OCI-LY3 (cell line): ENCODE measurements around the gene PACRG.

Experiments used
- H2AFZ ChIP-seq: fragments of 200-600, 300-600 bp; shearing (Covaris generic); 2 replicates; pipeline ENCODE4 v1.6.0; 2014; ENCODE audit warnings: antibody characterized with exemption, low read depth, low read length
- H3K27ac ChIP-seq: fragments of 200-600, 300-600 bp; sonication (generic); 2 replicates; pipeline ENCODE4 v1.5.1; 2014; ENCODE audit warnings: mild to moderate bottlenecking, low read length, moderate library complexity, mixed read lengths
- H3K27me3 ChIP-seq: fragments of 200-600, 300-600 bp; sonication (generic); 2 replicates; pipeline ENCODE4 v1.6.1; 2014; ENCODE audit warnings: low read depth, low read length, mixed read lengths
- H3K36me3 ChIP-seq: fragments of 200-600, 300-600 bp; sonication (generic); replicated peaks from 2 replicates; pipeline ENCODE3; 2014; ENCODE audit warnings: low read depth, low read length, mixed read lengths
- H3K4me1 ChIP-seq: fragments of 300-600, 200-600 bp; sonication (generic); 2 replicates; pipeline ENCODE4 v1.6.1; 2014; ENCODE audit warnings: low read length, mixed read lengths
- H3K4me2 ChIP-seq: fragments of 200-600, 300-600 bp; sonication (generic); 2 replicates; pipeline ENCODE4 v1.6.1; 2014; ENCODE audit warnings: low read length, mixed read lengths
- H3K4me3 ChIP-seq: fragments of 300-600, 200-600 bp; sonication (generic); 2 replicates; pipeline ENCODE4 v1.5.1; 2014; ENCODE audit warnings: antibody characterized with exemption, mild to moderate bottlenecking, low read length, moderate library complexity
- H3K79me2 ChIP-seq: fragments of 300-600, 200-600 bp; shearing (Covaris generic); 2 replicates; pipeline ENCODE4 v1.6.1; 2014; ENCODE audit warnings: mild to moderate bottlenecking, low read length, mixed read lengths
- H3K9ac ChIP-seq: fragments of 300-600, 200-600 bp; shearing (Covaris generic); 2 replicates; pipeline ENCODE4 v1.6.0; 2014; ENCODE audit warnings: mild to moderate bottlenecking, low read length, moderate library complexity
- H3K9me3 ChIP-seq: fragments of 200-600, 300-600 bp; shearing (Covaris generic); 2 replicates; pipeline ENCODE4 v1.6.1; 2014; ENCODE audit warnings: low read length, mixed read lengths; ENCODE audit not compliant: insufficient read depth
- H4K20me1 ChIP-seq: fragments of 200-600, 300-600 bp; sonication (generic); 2 replicates; pipeline ENCODE4 v1.6.1; 2016; ENCODE audit warnings: low read length, mixed read lengths; ENCODE audit not compliant: insufficient read depth
- EZH2phosphoT487 ChIP-seq: fragments of 200-600 bp; shearing (Covaris generic); IDR thresholded peaks from 2 replicates; pipeline ENCODE4 v1.6.1; 2018; ENCODE audit warnings: antibody characterized with exemption, mixed run types, low read depth
- TF ChIP-seq, protein P1 (sequence below): fragments of 200-600, 300-600 bp; sonication (generic); IDR thresholded peaks from 2 replicates; pipeline ENCODE4 v1.5.1; 2014; ENCODE audit warnings: antibody characterized with exemption, low read length, low read depth

The PACRG gene

DNA sequence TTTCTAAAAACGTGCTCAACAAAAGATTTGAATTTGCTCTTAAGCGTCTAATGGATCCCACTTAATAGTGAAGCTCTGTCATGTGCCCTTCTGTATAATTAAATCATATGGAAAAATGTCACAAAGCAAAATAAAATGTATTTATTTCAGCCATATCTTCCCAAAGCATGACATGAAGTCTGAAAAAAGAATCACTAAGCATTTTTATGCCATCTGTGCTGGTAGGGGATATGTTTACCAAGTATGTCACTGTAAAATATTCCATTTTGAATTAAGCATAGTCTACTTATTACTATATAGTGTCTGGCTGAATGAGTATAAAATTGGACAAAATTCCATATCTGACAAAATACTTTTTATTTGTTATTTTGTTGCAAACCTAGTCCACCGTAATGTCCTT is 438.7 kb downstream of the PACRG start:
- H3K27me3 ChIP-seq: no peaks in the 10 kb centered on the region
- H3K4me3 ChIP-seq: no peak overlapping the region
- no peak overlapping the region for H3K27ac ChIP-seq
- H3K36me3 ChIP-seq: no peaks in the 10 kb centered on the region
- H3K4me1 ChIP-seq: peaks cover 3% of the 10 kb centered on the region; the same call in 1 of the 2 replicates
- no peak overlapping the region for H2AFZ ChIP-seq
- no peaks in the 10 kb centered on the region for H3K79me2 ChIP-seq
- no peak overlapping the region for H3K9ac ChIP-seq
- H4K20me1 ChIP-seq: no peaks in the 10 kb centered on the region
- no peaks in the 10 kb centered on the region for H3K9me3 ChIP-seq
- no peak overlapping the region for H3K4me2 ChIP-seq
- TF ChIP-seq, protein P1, sequence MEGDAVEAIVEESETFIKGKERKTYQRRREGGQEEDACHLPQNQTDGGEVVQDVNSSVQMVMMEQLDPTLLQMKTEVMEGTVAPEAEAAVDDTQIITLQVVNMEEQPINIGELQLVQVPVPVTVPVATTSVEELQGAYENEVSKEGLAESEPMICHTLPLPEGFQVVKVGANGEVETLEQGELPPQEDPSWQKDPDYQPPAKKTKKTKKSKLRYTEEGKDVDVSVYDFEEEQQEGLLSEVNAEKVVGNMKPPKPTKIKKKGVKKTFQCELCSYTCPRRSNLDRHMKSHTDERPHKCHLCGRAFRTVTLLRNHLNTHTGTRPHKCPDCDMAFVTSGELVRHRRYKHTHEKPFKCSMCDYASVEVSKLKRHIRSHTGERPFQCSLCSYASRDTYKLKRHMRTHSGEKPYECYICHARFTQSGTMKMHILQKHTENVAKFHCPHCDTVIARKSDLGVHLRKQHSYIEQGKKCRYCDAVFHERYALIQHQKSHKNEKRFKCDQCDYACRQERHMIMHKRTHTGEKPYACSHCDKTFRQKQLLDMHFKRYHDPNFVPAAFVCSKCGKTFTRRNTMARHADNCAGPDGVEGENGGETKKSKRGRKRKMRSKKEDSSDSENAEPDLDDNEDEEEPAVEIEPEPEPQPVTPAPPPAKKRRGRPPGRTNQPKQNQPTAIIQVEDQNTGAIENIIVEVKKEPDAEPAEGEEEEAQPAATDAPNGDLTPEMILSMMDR: no peak
- TF ChIP-seq EZH2phosphoT487: no peak

DNA sequence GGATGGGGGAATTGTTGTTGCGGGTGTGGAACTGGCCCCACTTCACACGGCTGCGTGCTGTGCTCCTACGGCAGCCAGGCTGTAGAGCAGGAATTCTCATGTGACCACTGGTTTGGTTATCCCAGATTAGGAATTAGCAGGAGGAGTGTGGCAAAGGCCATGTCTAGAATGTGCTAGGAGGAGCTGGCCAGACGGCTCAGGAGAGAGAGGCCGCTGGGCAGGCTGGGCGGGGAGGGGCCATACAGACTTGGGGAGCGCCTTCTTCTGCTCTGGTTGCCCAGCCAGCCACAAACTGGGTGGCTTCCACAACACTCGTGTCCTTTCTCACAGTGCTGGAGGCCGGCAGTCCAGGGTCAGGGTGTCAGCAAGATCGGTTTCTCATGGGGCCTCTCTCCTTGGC is 441.7 kb downstream of the PACRG start:
- Histone ChIP-seq H3K4me3 (no peak overlapping the region), H3K27ac (no peak overlapping the region), H3K36me3 (no peaks in the 10 kb centered on the region), H3K9me3 (no peaks in the 10 kb centered on the region), H4K20me1 (no peaks in the 10 kb centered on the region), H3K27me3 (no peaks in the 10 kb centered on the region), H3K4me2 (no peak overlapping the region), H3K4me1 (peaks cover 3% of the 10 kb centered on the region; the same call in 1 of the 2 replicates), H3K9ac (no peak overlapping the region), H3K79me2 (no peaks in the 10 kb centered on the region), H2AFZ (no peak overlapping the region)
- no peak for TF ChIP-seq EZH2phosphoT487
- TF ChIP-seq, protein P1: no peak

DNA sequence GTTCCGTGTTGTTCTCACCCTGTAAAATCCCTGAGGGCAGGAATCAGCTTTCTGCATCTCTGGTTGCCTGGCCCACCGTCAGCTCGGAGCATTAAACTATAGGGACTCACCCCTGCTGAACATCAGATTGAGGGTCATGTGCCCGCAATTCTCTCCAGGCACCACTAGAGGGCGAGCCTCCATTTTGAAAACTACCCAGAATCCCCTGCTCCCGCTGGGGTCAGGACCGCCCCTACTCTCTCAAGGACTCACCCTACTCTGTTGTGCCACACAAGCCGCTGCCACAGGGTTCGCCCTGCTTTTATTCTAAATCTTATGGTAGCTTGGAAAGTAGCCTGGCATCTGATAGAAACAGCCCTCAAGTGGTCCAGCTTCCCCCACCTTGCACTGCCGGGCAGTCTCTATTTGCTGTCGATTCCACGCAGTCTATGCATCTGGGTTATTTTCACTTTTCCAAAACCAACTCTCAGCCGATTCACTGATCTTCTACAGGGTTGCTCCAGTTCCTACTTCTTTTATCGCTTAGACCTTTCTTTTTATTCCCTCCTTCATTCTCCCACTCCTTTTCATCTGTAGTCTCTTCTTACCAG is 442.6 kb downstream of the PACRG start:
- Histone ChIP-seq H3K36me3 (no peaks in the 10 kb centered on the region), H3K4me2 (peak overlapping the region; percentile 55), H3K79me2 (no peaks in the 10 kb centered on the region), H3K9me3 (no peaks in the 10 kb centered on the region), H3K4me3 (peak overlapping the region; percentile 51), H2AFZ (peak overlapping the region; percentile 85), H3K9ac (no peak overlapping the region), H3K27ac (no peak overlapping the region), H3K4me1 (peaks cover 3% of the 10 kb centered on the region; the same call in 1 of the 2 replicates), H4K20me1 (no peaks in the 10 kb centered on the region), H3K27me3 (no peaks in the 10 kb centered on the region)
- TF ChIP-seq, protein P1: peak; percentile 71
- no peak for TF ChIP-seq EZH2phosphoT487

DNA sequence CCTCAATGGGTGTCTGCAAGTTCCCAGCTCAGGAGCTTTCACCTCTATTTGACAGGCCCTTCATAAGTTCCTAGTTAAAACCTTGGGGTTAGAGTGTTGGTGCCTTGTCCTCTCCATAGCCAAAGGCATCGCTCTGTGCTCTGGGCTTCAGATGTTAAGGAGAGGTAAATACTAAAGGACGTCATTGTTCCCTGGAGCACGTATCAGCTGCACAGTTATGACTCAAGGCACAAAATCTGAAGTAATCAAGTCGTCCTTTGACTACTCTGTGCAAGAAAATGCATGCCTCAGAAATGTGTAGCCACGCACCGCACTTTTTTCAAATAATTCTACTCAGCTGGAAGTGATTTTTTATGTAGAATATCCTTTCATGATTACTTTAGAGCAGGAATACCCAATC is 446.0 kb downstream of the PACRG start:
- Histone ChIP-seq H3K79me2 (no peaks in the 10 kb centered on the region), H3K4me1 (peaks cover 3% of the 10 kb centered on the region; the same call in 1 of the 2 replicates), H3K4me3 (no peak overlapping the region), H3K9me3 (no peaks in the 10 kb centered on the region), H2AFZ (no peak overlapping the region), H3K27me3 (no peaks in the 10 kb centered on the region), H4K20me1 (no peaks in the 10 kb centered on the region), H3K4me2 (no peak overlapping the region), H3K27ac (no peak overlapping the region), H3K9ac (no peak overlapping the region), H3K36me3 (no peaks in the 10 kb centered on the region)
- TF ChIP-seq, protein P1: no peak
- TF ChIP-seq EZH2phosphoT487: no peak
